Fibroblast of the aortic adventitia (primary cell): Measurements from ENCODE around the gene ANKLE1. TPM values are rescaled to one million over a fixed set of nuclear protein-coding genes. Genes with fewer than 3 reads are reported as not detected.
"Not testable (repeated sequence)": the region's sequence is repeated elsewhere in the genome, so short reads cannot be mapped to it uniquely, and the experiment has no call there.

ENCODE experiments used
- DNase-seq: peaks from one replicate; pipeline ENCODE4 v3.0.0-alpha.2; 2010; ENCODE audit warnings: low read depth
- H3K4me3 ChIP-seq: 2 replicates; pipeline ENCODE4 v1.5.1; 2011; ENCODE audit warnings: low read depth, mild to moderate bottlenecking, control low read depth, low read length, moderate library complexity
- CTCF ChIP-seq: IDR thresholded peaks from 2 replicates; pipeline ENCODE4 v1.5.1; 2011; ENCODE audit warnings: mild to moderate bottlenecking, low read length, control low read depth, inconsistent platforms; ENCODE audit not compliant: insufficient read depth
- total RNA-seq: library from RNA; depleted of rRNA; stranded (reverse); fragments of >200 nt; gene quantifications from 2 replicates; pipeline ENCODE4 v1.2.3, GENCODE V29; 2012; ENCODE audit warnings: low replicate concordance

ANKLE1 gene
- total RNA-seq, 1 donor: 0.09 TPM

- H3K4me3 ChIP-seq: no peak overlapping the region
- no peak for TF ChIP-seq CTCF
Measured at GRCh38 chr19:17266589-17266974, 15.1 kb upstream of the ANKLE1 start.

GRCh38 chr19:17266975-17267788, 14.5 kb upstream of the ANKLE1 start, which contains the start of gene BABAM1:
TSS of gene BABAM1 (plus strand) at chr19:17267443. CDS start at chr19:17268807, 1,364 bp downstream.
- H3K4me3 ChIP-seq: peak within 1 kb of the TSS; percentile 98
- peak; percentile 100 for DNase-seq
- TF ChIP-seq CTCF: no peak

More at GRCh38 chr19:17266589-17266974, 15.1 kb upstream of the ANKLE1 start:
- DNase-seq: no peak

- DNase-seq: no peak
- no peak overlapping the region for H3K4me3 ChIP-seq
- TF ChIP-seq CTCF: no peak
Measured at GRCh38 chr19:17268754-17269153, 12.9 kb upstream of the ANKLE1 start.

GRCh38 chr19:17274892-17275291, 6.8 kb upstream of the ANKLE1 start:
- not testable (repeated sequence) for H3K4me3 ChIP-seq, DNase-seq

- TF ChIP-seq CTCF: no peak
- no peak overlapping the region for H3K4me3 ChIP-seq
- DNase-seq: no peak
Measured at GRCh38 chr19:17275441-17276175, 6.1 kb upstream of the ANKLE1 start.

- no peak for TF ChIP-seq CTCF
Measured at GRCh38 chr19:17279436-17279835, 2.3 kb upstream of the ANKLE1 start.

GRCh38 chr19:17282488-17283125, 906 bp downstream of the ANKLE1 start:
- TF ChIP-seq CTCF: peak; percentile 90
- peak overlapping the region; percentile 58 for H3K4me3 ChIP-seq
- DNase-seq: peak; percentile 68

More at GRCh38 chr19:17279436-17279835, 2.3 kb upstream of the ANKLE1 start:
- DNase-seq: no peak
- no peak overlapping the region for H3K4me3 ChIP-seq
